OCI-LY3 (cell line): Measurements from ENCODE around the gene ZNF385C.
A peak's percentile ranks its signal among the peaks of the same experiment; 100 is the strongest.

Experiments used
- H2AFZ ChIP-seq: fragments of 200-600, 300-600 bp; shearing (Covaris generic); 2 replicates; pipeline ENCODE4 v1.6.0; 2014; ENCODE audit warnings: antibody characterized with exemption, low read depth, low read length
- H3K27ac ChIP-seq: fragments of 200-600, 300-600 bp; sonication (generic); 2 replicates; pipeline ENCODE4 v1.5.1; 2014; ENCODE audit warnings: mild to moderate bottlenecking, low read length, moderate library complexity, mixed read lengths
- H3K27me3 ChIP-seq: fragments of 200-600, 300-600 bp; sonication (generic); 2 replicates; pipeline ENCODE4 v1.6.1; 2014; ENCODE audit warnings: low read depth, low read length, mixed read lengths
- H3K36me3 ChIP-seq: fragments of 200-600, 300-600 bp; sonication (generic); replicated peaks from 2 replicates; pipeline ENCODE3; 2014; ENCODE audit warnings: low read depth, low read length, mixed read lengths
- H3K4me1 ChIP-seq: fragments of 300-600, 200-600 bp; sonication (generic); 2 replicates; pipeline ENCODE4 v1.6.1; 2014; ENCODE audit warnings: low read length, mixed read lengths
- H3K4me2 ChIP-seq: fragments of 200-600, 300-600 bp; sonication (generic); 2 replicates; pipeline ENCODE4 v1.6.1; 2014; ENCODE audit warnings: low read length, mixed read lengths
- H3K4me3 ChIP-seq: fragments of 300-600, 200-600 bp; sonication (generic); 2 replicates; pipeline ENCODE4 v1.5.1; 2014; ENCODE audit warnings: antibody characterized with exemption, mild to moderate bottlenecking, low read length, moderate library complexity
- H3K79me2 ChIP-seq: fragments of 300-600, 200-600 bp; shearing (Covaris generic); 2 replicates; pipeline ENCODE4 v1.6.1; 2014; ENCODE audit warnings: mild to moderate bottlenecking, low read length, mixed read lengths
- H3K9ac ChIP-seq: fragments of 300-600, 200-600 bp; shearing (Covaris generic); 2 replicates; pipeline ENCODE4 v1.6.0; 2014; ENCODE audit warnings: mild to moderate bottlenecking, low read length, moderate library complexity
- H3K9me3 ChIP-seq: fragments of 200-600, 300-600 bp; shearing (Covaris generic); 2 replicates; pipeline ENCODE4 v1.6.1; 2014; ENCODE audit warnings: low read length, mixed read lengths; ENCODE audit not compliant: insufficient read depth
- H4K20me1 ChIP-seq: fragments of 200-600, 300-600 bp; sonication (generic); 2 replicates; pipeline ENCODE4 v1.6.1; 2016; ENCODE audit warnings: low read length, mixed read lengths; ENCODE audit not compliant: insufficient read depth
- EZH2phosphoT487 ChIP-seq: fragments of 200-600 bp; shearing (Covaris generic); IDR thresholded peaks from 2 replicates; pipeline ENCODE4 v1.6.1; 2018; ENCODE audit warnings: antibody characterized with exemption, mixed run types, low read depth
- TF ChIP-seq, protein P1 (sequence below): fragments of 200-600, 300-600 bp; sonication (generic); IDR thresholded peaks from 2 replicates; pipeline ENCODE4 v1.5.1; 2014; ENCODE audit warnings: antibody characterized with exemption, low read length, low read depth

ZNF385C gene

DNA sequence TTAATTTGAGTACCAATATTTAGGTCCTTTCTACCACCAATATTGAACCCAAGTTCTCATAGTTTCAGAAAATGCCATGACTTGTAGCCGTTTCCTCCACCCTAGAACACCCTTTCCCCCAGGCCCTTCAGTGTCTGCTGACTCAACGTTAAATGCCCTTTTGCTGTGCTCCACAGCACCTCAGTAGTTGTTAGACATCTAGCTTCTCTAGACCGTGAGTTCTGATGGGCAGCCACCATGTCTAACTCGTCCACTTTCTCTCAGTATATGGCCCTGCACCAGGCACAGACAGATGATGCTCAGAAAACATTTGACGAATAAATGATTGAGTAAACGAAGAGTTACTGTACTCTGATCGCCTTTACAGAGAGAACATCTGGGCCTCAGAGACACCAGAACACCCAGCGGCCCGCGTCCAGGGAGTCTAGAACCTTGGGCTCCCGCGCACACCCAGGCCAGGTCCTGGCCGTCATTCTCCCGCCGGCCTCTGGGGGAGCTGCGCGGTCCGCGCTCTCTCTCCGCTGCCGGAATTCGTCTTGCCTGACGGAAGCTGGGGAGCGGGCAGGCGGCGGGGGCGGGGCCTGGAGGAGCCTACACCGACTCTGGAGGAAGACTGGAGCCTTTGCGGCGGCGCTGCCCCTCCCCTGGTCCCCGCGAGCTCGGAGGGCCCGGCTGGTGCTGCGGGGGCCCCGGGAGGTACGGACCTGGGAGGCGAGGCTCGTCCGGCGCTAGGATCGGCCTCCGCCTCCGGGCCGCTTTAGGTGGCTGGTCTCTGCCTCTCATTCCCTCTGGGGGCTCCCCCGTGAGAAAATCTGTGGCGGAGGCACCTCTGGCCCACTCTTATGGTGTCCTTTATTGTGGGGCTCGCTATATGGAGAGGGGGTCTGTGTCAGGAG, 78.5 kb downstream of the ZNF385C start, which contains the start of gene NKIRAS2:
Gene NKIRAS2, plus strand, starts transcription at position 582 of the 896 bp plus-strand sequence. CDS start 1,488 bp downstream, outside the sequence.
- peak within 1 kb of the TSS; percentile 87 for H2AFZ ChIP-seq
- H3K4me2 ChIP-seq, result peak within 1 kb of the TSS; percentile 94
- H3K27me3 ChIP-seq, result no peaks in the 10 kb centered on the region
- peaks cover 53% of the 10 kb centered on the region for H3K79me2 ChIP-seq
- H3K4me3 ChIP-seq, result peak within 1 kb of the TSS; percentile 95
- H3K4me1 ChIP-seq, result peaks cover 43% of the 10 kb centered on the region
- TF ChIP-seq, protein P1, sequence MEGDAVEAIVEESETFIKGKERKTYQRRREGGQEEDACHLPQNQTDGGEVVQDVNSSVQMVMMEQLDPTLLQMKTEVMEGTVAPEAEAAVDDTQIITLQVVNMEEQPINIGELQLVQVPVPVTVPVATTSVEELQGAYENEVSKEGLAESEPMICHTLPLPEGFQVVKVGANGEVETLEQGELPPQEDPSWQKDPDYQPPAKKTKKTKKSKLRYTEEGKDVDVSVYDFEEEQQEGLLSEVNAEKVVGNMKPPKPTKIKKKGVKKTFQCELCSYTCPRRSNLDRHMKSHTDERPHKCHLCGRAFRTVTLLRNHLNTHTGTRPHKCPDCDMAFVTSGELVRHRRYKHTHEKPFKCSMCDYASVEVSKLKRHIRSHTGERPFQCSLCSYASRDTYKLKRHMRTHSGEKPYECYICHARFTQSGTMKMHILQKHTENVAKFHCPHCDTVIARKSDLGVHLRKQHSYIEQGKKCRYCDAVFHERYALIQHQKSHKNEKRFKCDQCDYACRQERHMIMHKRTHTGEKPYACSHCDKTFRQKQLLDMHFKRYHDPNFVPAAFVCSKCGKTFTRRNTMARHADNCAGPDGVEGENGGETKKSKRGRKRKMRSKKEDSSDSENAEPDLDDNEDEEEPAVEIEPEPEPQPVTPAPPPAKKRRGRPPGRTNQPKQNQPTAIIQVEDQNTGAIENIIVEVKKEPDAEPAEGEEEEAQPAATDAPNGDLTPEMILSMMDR, result peak; percentile 72
- no peak for TF ChIP-seq EZH2phosphoT487
- no peaks in the 10 kb centered on the region for H4K20me1 ChIP-seq
- H3K9me3 ChIP-seq, result no peaks in the 10 kb centered on the region
- H3K36me3 ChIP-seq, result peaks cover 27% of the 10 kb centered on the region
- H3K9ac ChIP-seq, result peak within 1 kb of the TSS; percentile 91
- peak within 1 kb of the TSS; percentile 52 for H3K27ac ChIP-seq

DNA sequence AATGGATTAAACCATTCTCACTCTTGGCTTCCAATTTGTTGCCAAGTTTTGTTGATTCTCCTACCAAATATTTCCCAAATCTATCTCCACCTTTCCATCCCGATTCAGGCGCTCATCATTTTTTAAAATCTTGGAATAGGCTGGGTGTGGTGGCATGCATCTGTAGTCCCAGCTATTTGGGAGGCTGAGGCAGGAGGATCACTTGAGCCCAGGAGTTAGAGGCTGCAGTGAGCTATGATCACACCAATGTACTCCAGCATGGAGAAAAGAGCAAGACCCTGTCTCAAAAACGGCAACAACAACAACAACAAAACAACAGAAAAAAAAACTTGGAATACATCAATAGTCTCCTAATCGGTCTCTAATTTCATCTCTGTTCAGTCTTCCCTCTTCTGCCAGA, 79.3 kb downstream of the ZNF385C start:
- Histone ChIP-seq H3K4me2 (no peak overlapping the region), H4K20me1 (no peaks in the 10 kb centered on the region), H3K4me1 (peaks cover 40% of the 10 kb centered on the region), H3K4me3 (no peak overlapping the region), H3K27ac (no peak overlapping the region), H3K27me3 (no peaks in the 10 kb centered on the region), H3K9me3 (no peaks in the 10 kb centered on the region), H3K9ac (no peak overlapping the region), H3K36me3 (peaks cover 24% of the 10 kb centered on the region), H2AFZ (no peak overlapping the region), H3K79me2 (peaks cover 61% of the 10 kb centered on the region)
- TF ChIP-seq, protein P1, result no peak
- TF ChIP-seq EZH2phosphoT487, result no peak

DNA sequence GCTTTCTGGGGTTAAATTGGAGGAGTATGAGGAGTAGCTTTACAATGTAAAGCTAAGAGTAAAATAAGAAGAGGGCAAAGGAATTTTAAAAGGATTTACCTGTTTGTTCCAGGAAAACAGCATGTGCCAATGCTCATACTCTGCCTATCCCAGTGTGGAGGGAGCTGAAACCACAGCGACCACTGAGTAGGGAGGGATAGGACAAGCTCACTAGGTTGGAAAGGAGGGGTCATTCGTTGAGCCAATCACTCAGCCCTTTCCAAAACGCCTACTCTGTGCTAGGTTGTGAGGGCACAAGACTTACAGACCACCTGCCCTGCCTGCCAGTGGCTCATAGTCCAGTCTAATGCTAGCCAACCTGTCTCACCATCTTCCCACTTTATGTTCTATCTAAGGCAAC, 79.9 kb downstream of the ZNF385C start:
- Histone ChIP-seq H3K36me3 (peaks cover 18% of the 10 kb centered on the region), H3K79me2 (peaks cover 67% of the 10 kb centered on the region), H2AFZ (no peak overlapping the region), H3K9me3 (no peaks in the 10 kb centered on the region), H4K20me1 (peaks cover 5% of the 10 kb centered on the region; the same call in 1 of the 2 replicates), H3K4me3 (peak overlapping the region; percentile 80), H3K27ac (no peak overlapping the region; the same call in 1 of the 2 replicates), H3K4me2 (peak overlapping the region; percentile 97), H3K27me3 (no peaks in the 10 kb centered on the region), H3K9ac (peak overlapping the region; percentile 95; the same call in 1 of the 2 replicates), H3K4me1 (peaks cover 38% of the 10 kb centered on the region)
- TF ChIP-seq, protein P1, result no peak
- no peak for TF ChIP-seq EZH2phosphoT487

DNA sequence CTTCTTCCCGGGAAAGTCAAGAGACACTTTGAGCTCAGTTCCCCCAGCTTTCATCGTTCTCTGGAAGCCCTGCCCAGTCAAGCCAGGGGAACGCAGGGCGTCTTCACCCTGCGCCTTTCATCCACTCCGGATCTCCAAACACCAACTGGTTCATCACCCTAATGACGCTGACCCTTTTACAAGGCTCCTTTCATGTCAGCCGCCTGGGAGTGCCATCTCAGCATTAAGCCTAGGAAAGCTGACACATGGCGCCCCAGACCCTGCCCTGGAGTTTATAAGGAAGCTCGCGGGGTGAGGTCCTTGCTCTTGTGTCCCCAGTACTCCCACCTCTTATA, 80.4 kb downstream of the ZNF385C start:
- Histone ChIP-seq H3K27ac (peak overlapping the region; percentile 43), H3K9ac (peak overlapping the region; percentile 95), H4K20me1 (peaks cover 10% of the 10 kb centered on the region; the same call in 1 of the 2 replicates), H3K36me3 (peaks cover 17% of the 10 kb centered on the region), H3K4me2 (peak overlapping the region; percentile 97), H3K9me3 (no peaks in the 10 kb centered on the region), H3K4me1 (peaks cover 38% of the 10 kb centered on the region), H3K79me2 (peaks cover 72% of the 10 kb centered on the region), H3K4me3 (peak overlapping the region; percentile 80), H2AFZ (peak overlapping the region; percentile 13; the same call in 1 of the 2 replicates), H3K27me3 (no peaks in the 10 kb centered on the region)
- TF ChIP-seq, protein P1, result no peak
- no peak for TF ChIP-seq EZH2phosphoT487
